Measurements from ENCODE around the gene NDUFB7.
"Not testable (repeated sequence)": the region's sequence is repeated elsewhere in the genome, so short reads cannot be mapped to it uniquely, and the experiment has no call there.

The NDUFB7 gene

DNA sequence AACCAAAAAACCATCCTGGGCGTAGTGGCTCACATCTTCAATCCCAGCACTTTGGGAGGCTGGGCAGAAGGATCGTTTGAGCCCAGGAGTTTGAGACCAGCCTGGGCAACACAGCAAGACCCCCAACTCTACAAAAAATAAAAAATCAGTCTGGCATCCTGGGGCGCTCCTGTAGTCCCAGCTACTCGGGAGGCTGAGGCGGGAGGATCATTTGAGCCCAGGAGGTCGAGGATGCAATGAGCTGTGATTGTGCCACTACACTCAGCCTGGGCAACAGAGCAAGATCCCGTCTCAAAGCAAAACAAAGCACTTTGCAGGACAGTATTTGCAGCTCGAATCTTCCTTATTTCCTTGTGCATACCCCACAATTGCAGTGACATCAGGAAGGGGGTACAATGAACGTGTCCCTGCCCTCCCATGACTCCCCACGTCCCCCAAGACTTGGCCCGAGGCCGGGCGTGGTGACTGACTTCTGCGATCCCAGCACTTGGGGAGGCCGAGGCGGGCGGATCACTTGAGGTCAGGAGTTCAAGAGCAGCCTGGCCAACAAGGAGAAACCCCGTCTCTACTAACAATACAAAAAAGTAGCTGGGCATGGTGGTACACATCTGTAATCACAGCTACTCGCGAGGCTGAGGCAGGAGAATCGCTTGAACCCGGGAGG, 870 bp downstream of the NDUFB7 start:
- DNase-seq (ENCODE audit: low read depth, low spot score) = no peak

DNA sequence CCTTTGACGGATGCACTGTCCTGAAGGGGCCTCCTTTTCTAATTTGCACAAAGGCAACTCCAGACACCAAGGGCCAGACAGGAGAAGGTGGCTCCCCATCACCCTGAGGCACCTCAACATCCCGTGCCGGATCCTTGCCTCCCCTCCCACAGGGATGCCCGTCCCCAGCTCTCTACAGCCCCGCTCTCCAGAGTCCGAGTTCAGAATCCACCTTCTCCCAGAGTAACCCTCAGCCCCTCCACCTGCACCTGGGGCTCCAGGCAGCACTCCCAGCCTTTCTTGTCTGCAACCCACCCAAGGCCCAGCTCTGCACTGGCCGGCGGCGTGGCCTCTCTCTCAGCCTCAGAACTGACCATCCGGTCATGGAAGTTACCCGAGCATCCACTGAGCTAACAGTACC, 4.8 kb downstream of the NDUFB7 start:
- no peak for DNase-seq (ENCODE audit: low read depth, low spot score)

DNA sequence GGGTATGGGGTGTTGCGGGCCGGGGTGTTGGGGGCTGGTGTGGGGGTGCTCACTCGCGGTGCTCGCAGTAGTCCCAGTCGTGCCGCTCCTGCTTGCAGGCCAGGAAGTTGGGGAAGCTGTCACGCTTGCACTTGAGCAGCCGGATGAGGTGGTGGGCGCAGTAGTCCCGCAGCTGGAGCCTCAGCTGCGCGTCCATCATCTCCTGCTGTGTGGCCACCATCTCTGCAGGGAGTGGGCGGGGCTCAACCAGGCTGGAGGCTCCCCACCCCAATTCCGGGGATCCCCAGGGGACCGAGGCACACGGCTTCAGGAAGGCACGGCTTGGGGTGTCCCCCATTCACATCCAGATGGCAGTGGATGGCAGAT, 5.2 kb downstream of the NDUFB7 start:
- no peak for DNase-seq (ENCODE audit: low read depth, low spot score)

DNA sequence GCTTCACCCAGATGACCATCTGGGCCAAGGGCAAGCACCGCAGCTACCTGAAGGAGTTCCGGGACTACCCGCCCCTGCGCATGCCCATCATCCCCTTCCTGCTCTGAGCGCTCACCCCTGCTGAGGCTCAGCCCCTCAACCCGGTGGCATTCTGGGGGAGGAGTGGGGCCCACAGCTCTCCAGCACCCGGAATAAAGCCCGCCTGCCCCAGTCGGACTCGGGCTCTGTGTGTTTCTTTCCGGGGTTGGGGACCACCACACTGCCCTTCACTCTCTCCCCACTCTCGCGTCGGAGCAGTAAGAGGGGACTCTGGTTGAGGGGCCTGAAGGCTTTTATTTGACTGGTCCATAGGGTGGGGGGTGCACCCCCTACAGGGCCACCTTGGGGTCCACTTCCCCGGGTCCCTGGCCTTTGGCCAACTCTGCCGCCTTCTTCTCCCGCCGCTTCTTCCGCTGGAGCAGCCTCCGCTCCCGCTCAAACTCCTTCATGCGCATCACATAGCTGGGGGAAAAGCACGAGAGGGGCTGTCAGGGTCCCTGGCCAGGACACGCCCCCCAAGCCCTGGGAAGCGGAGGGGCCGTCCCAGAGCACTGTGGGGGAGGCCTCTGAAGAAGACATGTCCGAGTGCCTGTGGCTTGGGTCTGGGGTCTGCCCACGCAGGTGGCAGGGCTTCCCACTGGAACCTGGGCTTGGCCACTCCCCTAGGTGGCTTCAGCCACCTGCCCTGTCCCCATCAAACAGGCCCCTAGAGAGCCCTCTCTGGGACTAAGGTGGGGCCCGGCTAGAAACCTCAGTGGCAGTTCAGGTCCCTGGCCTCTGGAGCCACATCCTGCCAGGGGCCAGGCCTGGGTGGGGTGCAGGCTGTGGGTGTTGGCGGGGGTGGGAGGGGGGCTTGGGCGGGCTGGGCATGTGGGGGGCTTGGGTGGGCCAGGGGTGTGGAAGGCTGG, 5.8 kb downstream of the NDUFB7 start:
- DNase-seq (ENCODE audit: low read depth, low spot score) = no peak

DNA sequence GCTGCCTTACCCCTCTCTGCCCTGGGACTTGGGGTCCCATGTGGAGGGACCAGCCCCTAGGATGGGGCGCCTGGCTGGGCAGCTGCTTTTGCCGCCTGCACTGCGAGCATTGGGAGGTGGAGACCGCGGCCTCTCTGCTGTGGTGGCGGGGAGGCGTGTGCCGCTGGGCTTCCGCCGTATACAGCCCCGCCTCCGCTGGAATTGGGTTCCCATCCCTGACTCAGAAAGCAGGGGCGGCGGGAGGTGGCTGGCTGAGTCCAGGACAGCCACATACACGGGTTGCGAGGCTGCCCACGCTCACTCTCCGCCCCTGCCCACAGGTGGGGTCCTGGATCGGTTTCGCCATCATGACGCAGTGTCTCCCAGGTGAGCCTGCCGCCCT, 6.6 kb downstream of the NDUFB7 start:
- no peak for DNase-seq (ENCODE audit: low read depth, low spot score)

DNA sequence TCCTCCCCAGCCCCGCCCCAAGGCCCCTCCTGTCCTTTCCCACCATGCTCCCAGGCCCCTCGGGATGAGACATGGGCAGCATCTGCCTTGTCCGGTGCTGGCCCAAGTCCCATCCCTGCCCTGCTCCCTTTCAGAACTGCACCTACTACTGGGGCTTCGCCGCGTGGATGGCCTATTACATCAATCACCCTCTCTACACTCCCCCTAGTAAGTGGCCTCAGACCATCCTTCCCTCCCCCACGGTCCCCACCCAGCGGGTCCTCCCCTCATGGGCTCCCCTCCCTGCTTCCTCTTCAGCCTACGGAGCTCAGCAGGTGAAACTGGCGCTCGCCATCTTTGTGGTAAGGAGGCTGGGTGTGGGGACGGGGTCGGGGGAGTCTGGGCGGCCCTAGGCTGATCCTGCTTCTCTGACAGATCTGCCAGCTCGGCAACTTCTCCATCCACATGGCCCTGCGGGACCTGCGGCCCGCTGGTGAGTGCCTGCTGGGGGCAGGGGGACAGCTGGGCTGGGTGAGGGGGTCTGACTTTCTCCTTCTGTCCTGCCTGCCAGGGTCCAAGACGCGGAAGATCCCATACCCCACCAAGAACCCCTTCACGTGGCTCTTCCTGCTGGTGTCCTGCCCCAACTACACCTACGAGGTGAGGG, 7.1 kb downstream of the NDUFB7 start:
- not testable (repeated sequence) for DNase-seq (ENCODE audit: low read depth, low spot score)

DNA sequence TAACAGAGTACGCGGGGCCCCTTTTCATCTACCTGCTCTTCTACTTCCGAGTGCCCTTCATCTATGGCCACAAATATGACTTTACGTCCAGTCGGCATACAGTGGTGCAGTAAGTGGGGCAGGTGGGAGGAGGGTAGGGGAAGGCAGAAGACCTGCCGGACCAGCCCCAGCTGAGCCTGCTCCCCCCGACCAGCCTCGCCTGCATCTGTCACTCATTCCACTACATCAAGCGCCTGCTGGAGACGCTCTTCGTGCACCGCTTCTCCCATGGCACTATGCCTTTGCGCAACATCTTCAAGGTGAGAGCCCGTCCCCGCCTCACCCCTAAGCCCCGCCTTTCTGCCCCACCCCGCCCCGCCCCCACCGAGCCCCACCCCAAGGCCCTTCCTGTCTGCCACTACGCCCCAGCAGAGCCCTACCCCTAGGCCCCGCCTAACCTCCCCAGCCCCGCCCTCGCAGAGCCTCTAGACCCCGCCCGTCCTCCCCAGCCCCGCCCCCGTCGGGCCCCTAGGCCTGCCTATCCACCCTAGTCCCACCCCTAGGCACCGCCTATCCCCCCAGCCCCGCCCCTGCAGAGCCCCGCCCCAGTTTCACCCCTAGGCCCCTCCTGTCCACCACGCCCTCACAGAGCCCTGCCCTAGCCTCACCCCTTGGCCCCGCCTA, 7.7 kb downstream of the NDUFB7 start:
- no peak for DNase-seq (ENCODE audit: low read depth, low spot score)

DNA sequence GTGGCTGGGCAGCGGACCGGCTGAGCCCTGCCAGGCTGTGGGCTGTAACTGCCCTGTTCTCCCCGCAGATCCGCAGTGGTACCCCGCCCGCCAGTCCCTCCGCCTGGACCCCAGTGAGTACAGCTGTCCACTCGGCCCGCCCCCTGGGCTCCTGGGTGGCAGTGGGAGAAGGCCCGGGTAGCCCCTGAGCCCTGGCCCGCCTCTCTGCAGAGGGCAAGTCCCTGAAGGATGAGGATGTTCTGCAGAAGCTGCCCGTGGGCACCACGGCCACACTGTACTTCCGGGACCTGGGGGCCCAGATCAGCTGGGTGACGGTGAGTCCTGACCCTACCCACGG, 8.3 kb downstream of the NDUFB7 start:
- no peak for DNase-seq (ENCODE audit: low read depth, low spot score)

DNA sequence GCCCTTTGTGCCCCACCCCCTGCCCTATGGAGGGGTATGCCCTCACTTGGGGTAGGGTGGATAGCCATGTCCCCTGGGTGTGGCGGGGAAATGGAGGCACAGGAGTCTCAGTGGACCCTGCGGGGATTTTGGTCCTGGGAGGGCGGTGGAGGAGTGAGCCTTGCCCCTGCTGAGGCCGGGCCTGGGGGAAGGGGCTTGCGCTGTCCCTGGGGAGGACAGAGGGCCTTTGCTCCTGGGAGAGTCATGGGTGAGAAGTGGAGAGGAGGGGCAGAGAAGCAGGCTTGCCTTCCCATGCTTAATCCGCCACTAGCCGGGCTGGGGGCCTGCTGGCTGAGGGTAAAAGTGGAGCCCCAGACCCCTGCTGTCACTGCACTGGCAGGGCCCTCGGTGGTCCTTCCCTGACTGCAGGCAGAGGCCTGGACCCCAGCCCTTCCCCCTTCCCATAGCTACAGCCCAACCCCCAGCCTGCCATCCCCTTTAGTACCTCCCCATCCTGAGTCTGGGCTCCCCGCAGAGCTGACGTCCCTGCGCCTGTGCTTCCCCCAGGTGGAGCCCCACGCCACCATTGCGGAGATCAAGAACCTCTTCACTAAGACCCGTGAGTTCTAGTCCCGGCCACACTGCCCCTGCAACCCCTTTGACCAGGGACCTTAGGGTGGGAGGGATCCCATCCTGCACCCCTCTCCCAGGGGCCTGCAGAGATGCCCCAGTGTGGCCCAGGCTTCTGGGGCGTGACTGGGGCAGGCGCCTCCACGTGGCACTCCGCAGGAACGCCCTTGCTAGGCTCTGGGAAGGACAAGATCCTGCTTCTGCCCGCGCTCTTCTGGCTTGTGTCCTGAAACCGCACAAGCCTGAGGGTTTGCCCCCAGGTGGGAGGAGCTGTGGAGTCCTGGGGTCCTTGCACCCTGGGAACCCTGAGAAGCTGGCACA, 8.9 kb downstream of the NDUFB7 start:
- no peak for DNase-seq (ENCODE audit: low read depth, low spot score)

DNA sequence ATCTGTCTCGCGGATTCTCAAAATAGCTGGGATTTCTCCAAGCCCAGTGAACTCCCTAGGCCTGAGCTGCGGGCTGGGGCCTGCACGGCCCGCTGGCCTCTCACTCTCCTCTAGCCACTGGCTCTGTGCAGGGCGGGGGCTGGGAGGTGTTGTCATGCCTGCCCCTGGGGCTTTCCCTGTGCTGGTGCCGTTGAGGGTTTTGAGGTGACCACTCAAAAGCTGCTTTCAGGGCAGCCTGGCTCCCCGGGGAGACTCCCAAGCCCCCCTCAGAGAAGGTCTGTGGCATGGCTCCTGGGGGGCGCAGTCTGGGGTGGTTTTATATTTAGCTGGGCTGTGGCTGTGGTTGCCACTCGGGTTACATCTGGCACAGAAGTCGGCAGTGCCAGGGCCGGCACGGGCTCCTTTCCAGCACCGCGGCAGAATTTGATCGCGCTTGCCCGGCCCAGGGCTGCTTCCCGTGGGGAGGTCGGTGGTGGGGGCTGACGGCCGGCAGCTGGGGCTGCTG, 10.0 kb downstream of the NDUFB7 start:
- peak; percentile 73 for DNase-seq (ENCODE audit: low read depth, low spot score)

DNA sequence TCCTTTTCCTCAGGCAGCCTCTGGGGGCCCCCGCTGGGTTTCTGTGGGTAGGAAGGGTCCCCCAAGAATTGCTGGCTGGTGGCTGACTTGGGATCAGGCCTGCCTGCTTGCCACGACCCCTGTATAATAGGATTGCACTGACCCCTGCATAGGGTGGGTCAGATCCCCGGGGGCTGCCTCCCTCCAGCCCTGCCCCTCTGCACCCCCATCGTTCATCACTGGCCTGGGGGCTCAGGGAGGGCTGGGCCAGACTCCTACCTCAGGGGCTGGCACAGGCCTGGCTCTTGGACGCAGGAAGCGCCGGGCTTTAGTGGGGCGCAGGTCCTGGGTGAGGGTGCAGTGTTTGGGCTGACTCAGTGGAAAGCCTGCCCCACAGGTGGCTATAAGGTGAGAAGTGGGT, 10.6 kb downstream of the NDUFB7 start:
- DNase-seq (ENCODE audit: low read depth, low spot score) = no peak

DNA sequence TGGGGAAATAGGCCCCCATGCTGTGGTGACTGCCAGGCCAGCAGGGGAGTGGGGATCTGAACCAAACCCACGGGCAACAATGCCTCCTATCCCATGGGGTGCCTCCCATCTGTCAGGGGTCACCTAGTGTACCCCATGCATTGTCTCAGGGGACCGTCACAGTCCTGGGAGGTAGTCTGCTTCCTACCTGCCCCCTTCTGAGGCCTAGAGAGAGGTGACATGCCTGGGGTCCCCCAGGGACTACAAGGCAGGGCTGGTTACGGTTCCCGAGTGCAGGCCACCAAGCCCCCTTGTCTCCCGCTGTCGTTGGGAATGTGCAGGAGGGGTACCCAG, 11.1 kb downstream of the NDUFB7 start:
- DNase-seq (ENCODE audit: low read depth, low spot score) = no peak

DNA sequence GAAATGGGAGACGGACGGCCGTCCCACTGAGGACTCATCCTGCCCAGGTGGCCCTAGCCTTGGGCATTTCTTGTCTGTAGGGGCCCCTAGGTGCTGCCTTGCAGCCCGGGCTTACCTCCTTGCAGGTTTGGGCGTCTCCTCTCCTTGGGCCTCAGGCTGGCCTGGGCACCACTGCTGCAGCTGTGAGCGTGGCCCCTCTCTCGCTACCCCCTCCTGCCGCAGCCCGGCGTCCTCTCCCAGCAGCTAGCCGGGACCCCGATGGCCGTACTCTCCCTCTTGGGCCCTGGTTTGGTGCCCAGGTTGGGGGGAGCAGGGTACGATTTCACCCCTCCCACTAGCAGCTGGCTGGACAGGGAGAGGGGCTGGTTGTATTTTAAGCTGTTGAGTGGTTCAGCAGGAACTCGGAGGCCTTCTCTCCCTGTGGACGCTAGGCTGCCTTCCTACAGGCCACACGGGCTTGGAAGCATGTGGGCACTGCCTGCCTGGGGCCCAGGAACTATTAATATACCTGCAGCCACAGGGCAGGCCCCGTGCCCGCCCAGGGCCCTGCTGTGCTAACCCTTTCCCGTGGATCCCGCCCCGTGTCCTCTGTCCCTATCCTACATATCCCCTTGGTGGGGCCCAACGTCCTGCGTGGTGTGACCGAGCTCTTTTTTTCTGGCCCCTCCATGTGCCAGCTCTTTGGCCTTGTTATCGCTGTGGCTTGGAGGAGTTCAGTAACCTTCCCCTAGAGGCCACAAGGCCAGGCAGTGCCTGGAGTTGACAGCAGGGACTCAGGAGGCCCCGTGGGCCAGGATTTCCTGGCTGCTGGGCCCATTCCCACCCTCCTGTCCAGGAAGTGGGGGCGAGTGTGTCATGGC, 11.7 kb downstream of the NDUFB7 start:
- DNase-seq (ENCODE audit: low read depth, low spot score) = no peak

DNA sequence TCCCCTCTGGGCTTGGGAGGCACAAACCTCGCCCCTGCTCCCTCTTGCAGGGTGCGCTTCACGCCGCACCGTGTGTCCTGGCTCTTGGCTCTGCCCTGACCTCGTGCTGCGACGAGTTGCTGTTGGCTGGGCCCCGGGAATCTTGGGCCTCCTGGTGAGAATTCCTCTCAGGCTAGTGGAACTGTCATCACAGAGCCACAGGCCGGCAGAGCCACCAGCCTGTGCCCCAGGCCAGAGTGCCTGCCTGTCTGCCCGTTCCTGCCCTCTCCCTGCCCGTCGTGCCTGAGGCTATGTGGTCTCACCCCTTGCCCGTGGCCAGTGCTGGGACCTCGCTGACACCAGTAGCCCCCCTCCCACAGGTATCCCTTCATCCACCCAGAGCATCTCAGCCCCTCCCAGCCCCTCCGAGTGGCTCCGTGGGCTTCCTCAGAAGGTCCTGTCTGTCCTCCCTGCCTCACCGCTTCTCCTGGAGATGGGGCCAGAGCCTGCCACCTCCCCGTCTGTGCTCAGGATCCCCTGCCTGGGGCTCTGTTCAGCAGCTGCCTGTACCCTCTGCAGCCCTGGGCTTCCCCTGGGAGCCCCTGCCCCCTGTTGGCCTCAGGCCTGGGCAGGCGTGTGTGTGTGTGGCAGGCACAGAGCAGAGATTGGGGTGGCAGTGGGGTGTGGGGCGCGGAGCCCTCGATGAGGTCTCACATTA, 13.3 kb downstream of the NDUFB7 start:
- DNase-seq (ENCODE audit: low read depth, low spot score) = no peak

DNA sequence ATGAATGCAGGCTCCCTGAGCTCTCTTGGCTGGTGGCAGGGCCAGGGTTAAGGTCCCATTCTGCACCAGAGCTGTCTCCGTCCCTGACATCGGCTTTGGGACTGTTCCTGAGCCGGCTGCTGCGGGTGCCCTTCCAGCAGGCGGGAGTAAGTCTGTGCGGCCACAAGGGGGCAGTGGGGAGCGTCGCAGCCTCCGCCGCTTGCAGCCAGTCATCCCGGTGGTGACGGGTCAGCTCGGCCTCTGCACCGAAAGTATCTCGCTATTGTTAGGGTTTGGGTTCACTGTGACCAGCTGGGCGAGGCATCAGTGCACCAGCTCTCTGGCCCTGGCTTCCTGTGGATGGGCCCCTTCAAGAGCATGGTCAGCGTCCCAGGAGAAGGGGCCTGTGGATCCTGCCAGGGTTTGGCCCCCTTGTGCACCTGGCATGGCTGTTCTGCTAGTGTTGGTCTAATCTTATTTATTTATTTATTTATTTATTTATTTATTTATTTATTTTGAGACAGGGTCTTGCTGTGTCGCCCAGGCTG, 15.1 kb downstream of the NDUFB7 start:
- DNase-seq (ENCODE audit: low read depth, low spot score) = peak; percentile 92

DNA sequence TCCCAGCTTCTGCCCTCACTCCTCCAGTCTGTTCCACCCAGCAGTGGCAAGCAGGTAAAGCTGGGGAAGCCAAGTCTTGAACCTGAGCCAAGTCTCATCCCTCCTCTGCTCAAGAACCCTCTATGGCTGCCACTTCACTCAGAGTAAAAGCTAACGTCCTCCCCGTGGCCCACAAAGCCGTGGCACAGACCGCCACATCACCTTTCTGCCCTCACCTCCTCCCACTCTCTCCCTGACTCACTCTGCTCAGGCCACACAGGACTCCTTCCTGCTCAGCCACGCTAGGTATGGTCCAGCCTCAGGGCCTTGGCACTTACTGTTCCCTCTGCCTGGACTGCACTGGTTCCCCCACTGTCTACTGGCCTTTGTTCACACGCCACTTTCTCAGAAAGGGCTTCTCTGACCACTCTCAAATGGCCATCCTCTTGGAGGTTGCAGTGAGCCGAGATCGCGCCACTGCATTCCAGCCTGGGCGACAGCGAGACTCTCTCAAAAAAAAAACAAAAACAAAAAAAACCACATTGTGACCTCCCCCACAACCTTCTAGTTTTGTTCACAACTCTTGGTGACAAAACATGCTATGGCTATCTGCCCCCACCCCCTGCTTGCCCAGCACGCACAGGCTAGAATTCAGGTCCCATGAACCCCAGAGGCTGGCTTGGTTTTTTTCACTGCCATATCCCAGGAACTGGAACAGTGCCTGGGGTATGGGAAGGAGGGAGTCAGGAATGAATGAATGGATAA, 15.8 kb downstream of the NDUFB7 start:
- DNase-seq (ENCODE audit: low read depth, low spot score) = peak; percentile 72

DNA sequence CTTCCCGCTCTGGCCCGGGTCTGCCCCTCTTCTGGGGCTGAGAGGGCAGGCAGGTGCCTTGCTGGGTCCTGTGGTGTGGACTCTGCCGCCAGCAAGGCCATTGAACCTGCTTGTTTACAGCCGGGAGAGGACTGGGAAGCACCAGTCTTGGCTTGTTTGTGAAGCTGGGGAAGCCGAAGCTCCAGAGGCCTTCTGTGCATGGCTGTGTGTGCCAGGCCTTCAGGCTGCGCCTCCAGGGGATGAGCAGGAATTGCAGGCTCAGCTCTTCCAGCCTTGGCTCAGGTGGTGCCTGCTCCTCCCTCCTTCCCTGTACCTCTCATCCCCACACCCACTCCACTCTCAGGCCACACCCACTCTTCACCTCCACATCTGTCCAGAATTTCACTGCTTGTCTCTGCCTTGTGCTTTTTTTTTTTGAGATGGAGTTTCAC, 17.5 kb downstream of the NDUFB7 start:
- no peak for DNase-seq (ENCODE audit: low read depth, low spot score)

DNA sequence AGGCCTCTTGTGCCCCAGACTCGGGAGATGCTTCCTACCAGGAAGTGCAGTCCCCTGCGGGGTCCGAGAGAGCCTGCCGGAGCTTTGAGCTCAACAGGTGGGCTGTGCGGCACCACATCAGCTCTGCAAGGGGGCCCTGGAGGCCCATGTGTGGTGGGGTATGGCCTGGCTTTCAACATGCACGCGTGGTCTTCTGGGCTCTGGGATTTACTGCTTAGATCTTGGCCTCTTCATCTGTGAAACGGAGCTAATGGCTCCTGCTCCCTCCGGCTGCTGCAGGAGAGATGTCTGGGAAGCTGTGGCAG, 18.0 kb downstream of the NDUFB7 start:
- DNase-seq (ENCODE audit: low read depth, low spot score) = no peak

Measured in astrocyte of the hippocampus (primary cell).